HepG2 (cell line): Measurements from ENCODE around the gene HES2. TPM values are rescaled to one million over a fixed set of nuclear protein-coding genes. Genes with fewer than 3 reads are reported as not detected.
A peak's percentile ranks its signal among the peaks of the same experiment; 100 is the strongest.

Experiments used
- ARID4A ChIP-seq: sonication (generic); formaldehyde crosslinking; IDR thresholded peaks from 2 replicates; pipeline ENCODE4 v1.5.0; 2020; ENCODE audit warnings: mild to moderate bottlenecking, missing genetic modification reagents, borderline replicate concordance
- CEBPG ChIP-seq: IDR thresholded peaks from 2 replicates; pipeline ENCODE4 v1.6.1; 2016
- ESRRA ChIP-seq: sonication (generic); formaldehyde crosslinking; IDR thresholded peaks from 2 replicates; pipeline ENCODE4 v1.5.1; 2020; ENCODE audit warnings: mild to moderate bottlenecking, low read depth, missing genetic modification reagents
- MTA3 ChIP-seq: sonication (generic); formaldehyde crosslinking; IDR thresholded peaks from 2 replicates; pipeline ENCODE4 v1.4.0; 2020; ENCODE audit warnings: missing genetic modification reagents
- PHB2 ChIP-seq: fragments of 450-650 bp; IDR thresholded peaks from 2 replicates; pipeline ENCODE4 v1.6.1; 2018; ENCODE audit not compliant: partially characterized antibody
- SMARCC2 ChIP-seq: fragments of 450-650 bp; IDR thresholded peaks from 2 replicates; pipeline ENCODE4 v1.6.1; 2017; ENCODE audit warnings: antibody characterized with exemption, mild to moderate bottlenecking
- XRCC5 ChIP-seq: fragments of 200-400 bp; formaldehyde crosslinking; optimal IDR thresholded peaks from 2 replicates; pipeline ENCODE3; 2017; ENCODE audit warnings: mild to moderate bottlenecking, low read length
- ZBTB40 ChIP-seq, 2 experiments: fragments of 450-650 bp in 1 of 2; sonication (generic) in 1 of 2; formaldehyde crosslinking in 1 of 2; IDR thresholded peaks; 2 replicates each; pipeline versions ENCODE4 v1.6.1 to v1.8.0; 2016 to 2022; ENCODE audit warnings: antibody characterized with exemption in 1 of 2, mild to moderate bottlenecking in 1 of 2, missing genetic modification reagents in 1 of 2
- ZC3H13 ChIP-seq: sonication (generic); formaldehyde crosslinking; IDR thresholded peaks from 2 replicates; pipeline ENCODE4 v1.8.1; 2023; ENCODE audit warnings: mild to moderate bottlenecking, missing genetic modification reagents, moderate library complexity
- ZNF24 ChIP-seq: fragments of 450-650 bp; IDR thresholded peaks from 2 replicates; pipeline ENCODE4 v1.6.1; 2017; ENCODE audit warnings: antibody characterized with exemption, mild to moderate bottlenecking
- ZNF30 ChIP-seq: sonication (generic); formaldehyde crosslinking; IDR thresholded peaks from 2 replicates; pipeline ENCODE4 v1.5.0; 2020; ENCODE audit warnings: mild to moderate bottlenecking, missing genetic modification reagents
- ZNF574 ChIP-seq: sonication (generic); formaldehyde crosslinking; IDR thresholded peaks from 2 replicates; pipeline ENCODE4 v1.4.0; 2020; ENCODE audit warnings: missing genetic modification reagents
- polyA plus RNA-seq, 8 experiments: library from polyadenylated mRNA; depleted of rRNA in 3 of 8; stranded (reverse) in 7 of 8; unstranded in 1 of 8; fragments of >200 nt; fragmentation: Illumina TruSeq in 4 of 8; extraction: Trizol in 4 of 8; gene quantifications; 2 replicates each; pipeline versions ENCODE4 v1.2.1 to v1.2.3, GENCODE V29; 2011 to 2016; ENCODE audit warnings: low read depth in 4 of 8, missing spikeins in 1 of 8, mixed read lengths in 1 of 8; ENCODE audit not compliant: insufficient read depth in 1 of 8
- total RNA-seq, 5 experiments: library from RNA; depleted of rRNA; stranded (reverse); fragments of >200 nt; fragmentation: Illumina TruSeq; extraction: Trizol; gene quantifications; 2 replicates each; pipeline ENCODE4 v1.2.3, GENCODE V29; 2016; ENCODE audit warnings: low read depth in 1 of 5

HES2 gene
- total and polyA plus RNA-seq, 2 of the 13 experiments (the other 11 are each of a cell fraction or from before 2014, with no cell fraction given), result 0.11 to 0.17 TPM

- TF ChIP-seq ZBTB40 (IDR thresholded peaks at IDR 0.05), result no peak
- no peak for TF ChIP-seq ZBTB40 (CRISPR knock-in tag; IDR thresholded peaks at IDR 0.05)
- no peak for TF ChIP-seq SMARCC2
- TF ChIP-seq ESRRA (CRISPR knock-in tag), result 0 out of 2 replicates have a peak, but pooled peaks have one; percentile 22
- TF ChIP-seq ZNF574 (CRISPR knock-in tag), result no peak; the same call in 1 of the 2 replicates
- TF ChIP-seq ARID4A, result peak; percentile 26; the same call in 1 of the 2 replicates
- peak; percentile 60 for TF ChIP-seq ZC3H13 (CRISPR knock-in tag)
- TF ChIP-seq CEBPG (CRISPR knock-in tag), result no peak
- TF ChIP-seq ZNF24, result no peak
- no peak for TF ChIP-seq ZNF30 (CRISPR knock-in tag)
- no peak for TF ChIP-seq MTA3 (CRISPR knock-in tag)
- TF ChIP-seq XRCC5, result no peak
- TF ChIP-seq PHB2, result no peak
Observed at GRCh38 chr1:6440198-6441126, 20.7 kb upstream of the HES2 start (continued).
